OCI-LY3 (cell line): ENCODE data around the gene NDFIP1.

Experiments used
- H2AFZ ChIP-seq: fragments of 200-600, 300-600 bp; shearing (Covaris generic); 2 replicates; pipeline ENCODE4 v1.6.0; 2014; ENCODE audit warnings: antibody characterized with exemption, low read depth, low read length
- H3K27ac ChIP-seq: fragments of 200-600, 300-600 bp; sonication (generic); 2 replicates; pipeline ENCODE4 v1.5.1; 2014; ENCODE audit warnings: mild to moderate bottlenecking, low read length, moderate library complexity, mixed read lengths
- H3K27me3 ChIP-seq: fragments of 200-600, 300-600 bp; sonication (generic); 2 replicates; pipeline ENCODE4 v1.6.1; 2014; ENCODE audit warnings: low read depth, low read length, mixed read lengths
- H3K36me3 ChIP-seq: fragments of 200-600, 300-600 bp; sonication (generic); replicated peaks from 2 replicates; pipeline ENCODE3; 2014; ENCODE audit warnings: low read depth, low read length, mixed read lengths
- H3K4me1 ChIP-seq: fragments of 300-600, 200-600 bp; sonication (generic); 2 replicates; pipeline ENCODE4 v1.6.1; 2014; ENCODE audit warnings: low read length, mixed read lengths
- H3K4me2 ChIP-seq: fragments of 200-600, 300-600 bp; sonication (generic); 2 replicates; pipeline ENCODE4 v1.6.1; 2014; ENCODE audit warnings: low read length, mixed read lengths
- H3K4me3 ChIP-seq: fragments of 300-600, 200-600 bp; sonication (generic); 2 replicates; pipeline ENCODE4 v1.5.1; 2014; ENCODE audit warnings: antibody characterized with exemption, mild to moderate bottlenecking, low read length, moderate library complexity
- H3K79me2 ChIP-seq: fragments of 300-600, 200-600 bp; shearing (Covaris generic); 2 replicates; pipeline ENCODE4 v1.6.1; 2014; ENCODE audit warnings: mild to moderate bottlenecking, low read length, mixed read lengths
- H3K9ac ChIP-seq: fragments of 300-600, 200-600 bp; shearing (Covaris generic); 2 replicates; pipeline ENCODE4 v1.6.0; 2014; ENCODE audit warnings: mild to moderate bottlenecking, low read length, moderate library complexity
- H3K9me3 ChIP-seq: fragments of 200-600, 300-600 bp; shearing (Covaris generic); 2 replicates; pipeline ENCODE4 v1.6.1; 2014; ENCODE audit warnings: low read length, mixed read lengths; ENCODE audit not compliant: insufficient read depth
- H4K20me1 ChIP-seq: fragments of 200-600, 300-600 bp; sonication (generic); 2 replicates; pipeline ENCODE4 v1.6.1; 2016; ENCODE audit warnings: low read length, mixed read lengths; ENCODE audit not compliant: insufficient read depth
- EZH2phosphoT487 ChIP-seq: fragments of 200-600 bp; shearing (Covaris generic); IDR thresholded peaks from 2 replicates; pipeline ENCODE4 v1.6.1; 2018; ENCODE audit warnings: antibody characterized with exemption, mixed run types, low read depth
- TF ChIP-seq, protein P1 (sequence below): fragments of 200-600, 300-600 bp; sonication (generic); IDR thresholded peaks from 2 replicates; pipeline ENCODE4 v1.5.1; 2014; ENCODE audit warnings: antibody characterized with exemption, low read length, low read depth

NDFIP1 gene

DNA sequence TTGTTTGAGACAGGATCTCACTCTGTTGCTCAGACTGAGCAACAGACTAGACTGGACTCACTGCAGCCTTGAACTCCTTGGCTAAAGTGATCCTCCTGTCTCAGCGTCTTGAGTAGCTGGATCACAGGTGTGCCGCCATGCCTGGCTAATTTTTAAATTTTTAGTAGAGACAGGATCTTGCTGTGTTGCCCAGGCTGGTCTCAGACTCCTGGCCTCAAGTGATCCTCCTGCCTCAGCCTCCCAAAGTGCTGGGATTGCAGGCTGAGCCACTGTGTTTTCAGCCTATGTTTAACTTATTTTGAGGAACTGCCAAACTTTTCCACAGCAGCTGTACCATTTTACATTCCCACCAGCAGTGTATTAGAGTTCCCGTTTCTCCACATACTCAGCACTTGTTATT is 16.8 kb downstream of the NDFIP1 start:
- Histone ChIP-seq H3K36me3 (peaks cover 3% of the 10 kb centered on the region), H3K9me3 (no peaks in the 10 kb centered on the region), H3K9ac (no peak overlapping the region), H2AFZ (no peak overlapping the region), H3K27ac (no peak overlapping the region), H3K4me2 (no peak overlapping the region), H4K20me1 (peaks cover 15% of the 10 kb centered on the region), H3K79me2 (peaks cover 21% of the 10 kb centered on the region), H3K27me3 (no peaks in the 10 kb centered on the region), H3K4me1 (no peaks in the 10 kb centered on the region), H3K4me3 (no peak overlapping the region)
- TF ChIP-seq EZH2phosphoT487, result no peak
- TF ChIP-seq, protein P1, sequence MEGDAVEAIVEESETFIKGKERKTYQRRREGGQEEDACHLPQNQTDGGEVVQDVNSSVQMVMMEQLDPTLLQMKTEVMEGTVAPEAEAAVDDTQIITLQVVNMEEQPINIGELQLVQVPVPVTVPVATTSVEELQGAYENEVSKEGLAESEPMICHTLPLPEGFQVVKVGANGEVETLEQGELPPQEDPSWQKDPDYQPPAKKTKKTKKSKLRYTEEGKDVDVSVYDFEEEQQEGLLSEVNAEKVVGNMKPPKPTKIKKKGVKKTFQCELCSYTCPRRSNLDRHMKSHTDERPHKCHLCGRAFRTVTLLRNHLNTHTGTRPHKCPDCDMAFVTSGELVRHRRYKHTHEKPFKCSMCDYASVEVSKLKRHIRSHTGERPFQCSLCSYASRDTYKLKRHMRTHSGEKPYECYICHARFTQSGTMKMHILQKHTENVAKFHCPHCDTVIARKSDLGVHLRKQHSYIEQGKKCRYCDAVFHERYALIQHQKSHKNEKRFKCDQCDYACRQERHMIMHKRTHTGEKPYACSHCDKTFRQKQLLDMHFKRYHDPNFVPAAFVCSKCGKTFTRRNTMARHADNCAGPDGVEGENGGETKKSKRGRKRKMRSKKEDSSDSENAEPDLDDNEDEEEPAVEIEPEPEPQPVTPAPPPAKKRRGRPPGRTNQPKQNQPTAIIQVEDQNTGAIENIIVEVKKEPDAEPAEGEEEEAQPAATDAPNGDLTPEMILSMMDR, result no peak

DNA sequence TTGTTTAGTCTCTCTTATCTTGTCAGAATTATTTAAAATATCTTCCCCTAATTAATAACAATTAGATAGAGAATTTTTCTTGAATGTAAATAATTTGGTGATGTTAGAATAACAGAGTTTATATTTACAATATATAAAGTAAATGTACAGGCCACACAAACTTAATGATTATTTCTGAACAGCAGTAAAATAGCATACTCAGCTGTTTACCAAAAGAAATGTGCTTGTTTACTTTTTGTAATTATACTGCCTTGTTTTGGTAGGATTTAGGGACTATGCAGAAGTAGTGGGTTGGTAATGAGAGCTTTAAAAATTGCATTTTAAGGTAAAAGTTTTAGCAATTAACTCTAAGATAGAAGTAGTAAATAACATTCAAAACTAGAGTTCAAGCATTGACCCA is 17.4 kb downstream of the NDFIP1 start:
- no peak overlapping the region for H3K4me2 ChIP-seq
- H2AFZ ChIP-seq, result no peak overlapping the region
- H3K79me2 ChIP-seq, result peaks cover 18% of the 10 kb centered on the region
- no peak overlapping the region for H3K4me3 ChIP-seq
- no peak overlapping the region for H3K9ac ChIP-seq
- H4K20me1 ChIP-seq, result peaks cover 9% of the 10 kb centered on the region
- peaks cover 3% of the 10 kb centered on the region for H3K36me3 ChIP-seq
- H3K9me3 ChIP-seq, result no peaks in the 10 kb centered on the region
- H3K27ac ChIP-seq, result no peak overlapping the region
- no peaks in the 10 kb centered on the region for H3K27me3 ChIP-seq
- no peaks in the 10 kb centered on the region for H3K4me1 ChIP-seq
- TF ChIP-seq EZH2phosphoT487, result no peak
- TF ChIP-seq, protein P1, result no peak

DNA sequence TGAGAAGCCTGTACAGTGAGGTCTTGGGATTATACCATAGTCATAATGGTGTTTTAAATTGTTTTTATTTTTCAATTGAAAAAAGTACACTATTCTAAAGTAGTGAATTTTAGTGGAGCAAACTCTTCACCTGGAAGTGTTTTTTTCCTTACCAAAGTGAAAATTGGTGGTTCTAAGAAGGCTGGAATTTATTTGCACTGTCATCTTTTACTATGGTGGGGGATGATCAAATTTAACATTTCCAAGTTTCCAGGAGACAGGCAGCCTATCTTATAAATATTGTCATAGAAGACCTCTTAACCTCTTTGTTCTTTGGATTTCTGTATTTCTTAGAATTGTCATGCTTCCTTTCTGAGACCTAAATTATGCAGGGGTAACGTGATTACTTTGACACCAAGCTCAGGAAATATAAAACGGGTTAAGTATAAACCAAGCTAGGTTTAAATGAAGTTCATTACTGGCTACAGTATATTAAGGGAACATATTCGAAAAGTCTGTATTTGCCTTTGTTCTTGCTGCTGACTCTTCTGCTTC is 20.2 kb downstream of the NDFIP1 start:
- H3K4me2 ChIP-seq, result no peak overlapping the region
- H2AFZ ChIP-seq, result no peak overlapping the region
- peaks cover 11% of the 10 kb centered on the region for H3K36me3 ChIP-seq
- no peaks in the 10 kb centered on the region for H3K27me3 ChIP-seq
- no peak overlapping the region for H3K9ac ChIP-seq
- peaks cover 11% of the 10 kb centered on the region for H3K4me1 ChIP-seq
- H3K79me2 ChIP-seq, result peaks cover 16% of the 10 kb centered on the region
- H3K4me3 ChIP-seq, result no peak overlapping the region
- peaks cover 4% of the 10 kb centered on the region; the same call in 1 of the 2 replicates for H4K20me1 ChIP-seq
- no peaks in the 10 kb centered on the region for H3K9me3 ChIP-seq
- no peak overlapping the region for H3K27ac ChIP-seq
- no peak for TF ChIP-seq EZH2phosphoT487
- TF ChIP-seq, protein P1, result no peak

DNA sequence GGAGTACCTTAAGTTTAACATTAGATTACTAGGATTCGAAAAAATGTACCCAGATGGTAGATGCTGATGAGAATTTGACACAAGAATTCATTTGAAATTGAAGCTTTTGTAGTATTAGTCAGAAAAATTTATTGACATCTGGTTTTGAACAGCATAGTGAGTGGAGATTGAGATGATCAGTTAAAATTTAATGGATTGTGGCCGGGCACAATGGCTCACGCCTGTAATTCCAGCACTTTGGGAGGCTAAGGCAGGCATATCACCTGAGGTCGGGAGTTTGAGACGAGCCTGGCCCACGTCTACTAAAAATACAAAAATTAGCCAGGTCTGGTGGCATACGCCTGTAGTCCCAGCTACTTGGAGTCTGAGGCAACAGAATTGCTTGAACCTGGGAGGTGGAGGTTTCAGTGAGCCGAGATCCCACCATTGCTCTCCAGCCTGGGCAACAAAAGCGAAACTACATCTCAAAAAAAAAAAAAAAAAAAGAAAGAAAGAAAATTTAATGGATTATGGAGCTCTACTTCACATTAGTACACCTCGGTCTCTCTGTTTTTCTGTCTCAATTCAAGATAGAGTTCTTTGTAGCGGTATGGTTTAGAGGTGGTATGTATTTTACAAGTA is 21.0 kb downstream of the NDFIP1 start:
- peaks cover 4% of the 10 kb centered on the region; the same call in 1 of the 2 replicates for H4K20me1 ChIP-seq
- peaks cover 14% of the 10 kb centered on the region for H3K4me1 ChIP-seq
- no peak overlapping the region for H3K4me3 ChIP-seq
- H3K9me3 ChIP-seq, result no peaks in the 10 kb centered on the region
- TF ChIP-seq, protein P1, result no peak
- no peak for TF ChIP-seq EZH2phosphoT487
- no peak overlapping the region for H3K9ac ChIP-seq
- no peak overlapping the region for H3K4me2 ChIP-seq
- H2AFZ ChIP-seq, result no peak overlapping the region
- H3K36me3 ChIP-seq, result peaks cover 11% of the 10 kb centered on the region
- no peak overlapping the region for H3K27ac ChIP-seq
- no peaks in the 10 kb centered on the region for H3K27me3 ChIP-seq
- H3K79me2 ChIP-seq, result peaks cover 11% of the 10 kb centered on the region
